Activated CD8-positive, alpha-beta T cell treated with anti-CD3 and anti-CD28 coated beads for 36 hours (primary cell): ENCODE measurements around the gene RNF121. TPM values are rescaled to one million over a fixed set of nuclear protein-coding genes. Genes with fewer than 3 reads are reported as not detected.

Experiments
- ATAC-seq: fragments of 200-7000 bp; cut with Tn5 transposase; one replicate; pipeline ENCODE4 v1.10.0; 2021; ENCODE audit warnings: mild to moderate bottlenecking, moderate library complexity
- CTCF ChIA-PET: fragments of 350-600 bp; sonication (Branson Sonifier 250); formaldehyde crosslinking; loops from one replicate; lab custom pipeline; 2021; ENCODE audit warnings: antibody characterized with exemption; lab: Charles Lee
- POLR2A ChIA-PET: fragments of 350-600 bp; sonication (Branson Sonifier 250); formaldehyde crosslinking; loops from one replicate; lab custom pipeline; 2021; ENCODE audit warnings: antibody characterized with exemption; lab: Charles Lee
- DNase-seq: peaks from one replicate; pipeline ENCODE4 v3.0.0-alpha.2; 2020
- H3K27ac Mint-ChIP-seq: one replicate; pipeline ENCODE4 v1.8.0; 2021; ENCODE audit warnings: mild to moderate bottlenecking, mixed read lengths
- H3K27me3 Mint-ChIP-seq: one replicate; pipeline ENCODE4 v1.8.0; 2021; ENCODE audit warnings: mixed read lengths
- H3K36me3 Mint-ChIP-seq: one replicate; pipeline ENCODE4 v1.8.0; 2021; ENCODE audit warnings: low read depth, mixed read lengths
- H3K4me1 Mint-ChIP-seq: one replicate; pipeline ENCODE4 v1.8.0; 2021; ENCODE audit warnings: low read depth, mixed read lengths
- H3K4me3 Mint-ChIP-seq: one replicate; pipeline ENCODE4 v1.8.0; 2021; ENCODE audit warnings: mild to moderate bottlenecking, moderate library complexity, mixed read lengths
- H3K9me3 Mint-ChIP-seq: one replicate; pipeline ENCODE4 v1.8.0; 2021; ENCODE audit warnings: mixed read lengths
- intact Hi-C: fragments of 100-400 bp; cut with micrococcal nuclease; formaldehyde crosslinking; loops from one replicate; pipeline ENCODE4 v1.10.0; 2022
- total RNA-seq, 2 experiments: library from RNA; stranded (reverse); gene quantifications; one replicate each; pipeline ENCODE4 v1.2.3, GENCODE V29; 2021
- TF ChIP-seq, protein P1 (sequence below): fragments of 200-600 bp; IDR thresholded peaks from one replicate; pipeline ENCODE4 v1.8.0; 2022; ENCODE audit warnings: antibody characterized with exemption, mild to moderate bottlenecking

Gene RNF121
- total RNA-seq, 2 experiments from 2014 or later, result 23.7 to 28.1 TPM

GRCh38 chr11:71947498-71947897, 18.7 kb downstream of the RNF121 start:
- ATAC-seq (no peak), DNase-seq (no peak)
- intact Hi-C loops, result no loop called here
- ChIA-PET CTCF (no interaction called here), POLR2A (interaction anchor here (0.6 to 1.8 kb wide), 2 partner anchors 9 to 18 kb away, joined by 3 to 5 read pairs; partner anchors contain the start of gene RNF121)
- no peaks in the 10 kb centered on the region for H3K27me3 Mint-ChIP-seq
- TF ChIP-seq, protein P1, sequence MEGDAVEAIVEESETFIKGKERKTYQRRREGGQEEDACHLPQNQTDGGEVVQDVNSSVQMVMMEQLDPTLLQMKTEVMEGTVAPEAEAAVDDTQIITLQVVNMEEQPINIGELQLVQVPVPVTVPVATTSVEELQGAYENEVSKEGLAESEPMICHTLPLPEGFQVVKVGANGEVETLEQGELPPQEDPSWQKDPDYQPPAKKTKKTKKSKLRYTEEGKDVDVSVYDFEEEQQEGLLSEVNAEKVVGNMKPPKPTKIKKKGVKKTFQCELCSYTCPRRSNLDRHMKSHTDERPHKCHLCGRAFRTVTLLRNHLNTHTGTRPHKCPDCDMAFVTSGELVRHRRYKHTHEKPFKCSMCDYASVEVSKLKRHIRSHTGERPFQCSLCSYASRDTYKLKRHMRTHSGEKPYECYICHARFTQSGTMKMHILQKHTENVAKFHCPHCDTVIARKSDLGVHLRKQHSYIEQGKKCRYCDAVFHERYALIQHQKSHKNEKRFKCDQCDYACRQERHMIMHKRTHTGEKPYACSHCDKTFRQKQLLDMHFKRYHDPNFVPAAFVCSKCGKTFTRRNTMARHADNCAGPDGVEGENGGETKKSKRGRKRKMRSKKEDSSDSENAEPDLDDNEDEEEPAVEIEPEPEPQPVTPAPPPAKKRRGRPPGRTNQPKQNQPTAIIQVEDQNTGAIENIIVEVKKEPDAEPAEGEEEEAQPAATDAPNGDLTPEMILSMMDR, result no peak
- H3K4me3 Mint-ChIP-seq, result no peak overlapping the region
- H3K36me3 Mint-ChIP-seq, result peaks cover 2% of the 10 kb centered on the region
- H3K27ac Mint-ChIP-seq, result peak overlapping the region; percentile 68
- H3K4me1 Mint-ChIP-seq, result peaks cover 14% of the 10 kb centered on the region
- no peaks in the 10 kb centered on the region for H3K9me3 Mint-ChIP-seq

GRCh38 chr11:71948314-71949027, 19.6 kb downstream of the RNF121 start:
- ChIA-PET POLR2A (interaction anchor here (1.8 kb wide), 1 partner anchor 8 kb away, joined by 5 read pairs; no protein-coding TSS in a partner anchor), CTCF (interaction anchor here (1.4 kb wide), 1 partner anchor 21 kb away, joined by 4 read pairs; no protein-coding TSS in a partner anchor)
- TF ChIP-seq, protein P1, result no peak
- H3K4me1 Mint-ChIP-seq, result peaks cover 14% of the 10 kb centered on the region
- H3K9me3 Mint-ChIP-seq, result no peaks in the 10 kb centered on the region
- no peak for ATAC-seq
- peaks cover 2% of the 10 kb centered on the region for H3K36me3 Mint-ChIP-seq
- intact Hi-C loops, result no loop called here
- H3K4me3 Mint-ChIP-seq, result no peak overlapping the region
- no peak for DNase-seq
- no peak overlapping the region for H3K27ac Mint-ChIP-seq
- H3K27me3 Mint-ChIP-seq, result no peaks in the 10 kb centered on the region

DNA sequence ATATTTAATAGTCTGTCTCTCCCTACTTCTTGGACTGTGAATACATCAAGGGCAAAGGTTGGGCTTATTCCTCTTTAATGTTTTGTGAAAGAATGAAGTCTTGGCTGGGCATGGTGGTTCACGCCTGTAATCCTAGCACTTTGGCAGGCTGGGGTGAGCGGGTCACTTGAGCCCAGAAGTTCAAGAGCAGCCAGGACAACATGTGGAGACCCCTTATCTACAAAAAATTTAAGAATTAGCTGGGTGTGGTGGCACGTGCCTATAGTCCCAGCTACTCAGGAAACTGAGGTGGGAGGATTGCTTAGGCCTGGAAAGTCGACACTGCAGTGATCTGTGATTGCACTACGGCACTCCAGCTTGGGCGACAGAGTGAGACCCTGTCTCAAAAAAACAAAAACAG, 20.2 kb downstream of the RNF121 start:
- ATAC-seq, result no peak
- H3K27ac Mint-ChIP-seq, result no peak overlapping the region
- H3K27me3 Mint-ChIP-seq, result no peaks in the 10 kb centered on the region
- peaks cover 2% of the 10 kb centered on the region for H3K36me3 Mint-ChIP-seq
- TF ChIP-seq, protein P1, result no peak
- intact Hi-C loops, result no loop called here
- ChIA-PET CTCF (interaction anchor here (1.4 kb wide), 1 partner anchor 21 kb away, joined by 4 read pairs; no protein-coding TSS in a partner anchor), POLR2A (interaction anchor here (1.3 to 1.8 kb wide), 2 partner anchors 8 kb away, joined by 3 to 5 read pairs; no protein-coding TSS in a partner anchor)
- H3K9me3 Mint-ChIP-seq, result no peaks in the 10 kb centered on the region
- H3K4me3 Mint-ChIP-seq, result no peak overlapping the region
- H3K4me1 Mint-ChIP-seq, result peaks cover 14% of the 10 kb centered on the region
- DNase-seq, result no peak

GRCh38 chr11:71951741-71952310, 23.0 kb downstream of the RNF121 start:
- no peak overlapping the region for H3K27ac Mint-ChIP-seq
- no peaks in the 10 kb centered on the region for H3K27me3 Mint-ChIP-seq
- H3K4me1 Mint-ChIP-seq, result peaks cover 21% of the 10 kb centered on the region
- no peaks in the 10 kb centered on the region for H3K9me3 Mint-ChIP-seq
- CTCF ChIA-PET, result no interaction called here
- no peak for ATAC-seq
- POLR2A ChIA-PET, result no interaction called here
- no peak for DNase-seq
- TF ChIP-seq, protein P1, result no peak
- H3K36me3 Mint-ChIP-seq, result peaks cover 3% of the 10 kb centered on the region
- intact Hi-C loops, result no loop called here
- no peak overlapping the region for H3K4me3 Mint-ChIP-seq
